Measurements from ENCODE around the gene MED13.

DNA sequence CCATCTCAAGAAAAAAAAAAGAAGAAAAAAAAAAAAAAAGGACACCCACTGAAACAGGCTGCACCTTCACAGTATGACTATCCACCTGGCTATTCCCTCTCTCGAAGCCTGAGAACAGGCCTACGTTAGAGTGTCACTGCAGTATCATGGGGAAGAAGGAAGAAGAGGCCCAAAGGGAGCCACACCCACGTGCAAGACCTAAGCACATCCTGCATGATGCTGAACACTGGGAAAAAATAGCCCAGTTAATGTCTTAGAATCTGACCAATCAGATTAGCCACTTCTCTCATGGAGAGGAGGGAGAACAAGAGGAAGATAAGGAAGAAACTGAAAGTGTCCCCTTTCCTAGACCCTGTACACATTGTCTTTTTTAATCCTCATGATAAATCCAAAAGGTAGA, 19.5 kb upstream of the MED13 start:
- no peak for TF ChIP-seq EGR1 (IDR thresholded peaks at IDR 0.05)
- TF ChIP-seq, protein P1, sequence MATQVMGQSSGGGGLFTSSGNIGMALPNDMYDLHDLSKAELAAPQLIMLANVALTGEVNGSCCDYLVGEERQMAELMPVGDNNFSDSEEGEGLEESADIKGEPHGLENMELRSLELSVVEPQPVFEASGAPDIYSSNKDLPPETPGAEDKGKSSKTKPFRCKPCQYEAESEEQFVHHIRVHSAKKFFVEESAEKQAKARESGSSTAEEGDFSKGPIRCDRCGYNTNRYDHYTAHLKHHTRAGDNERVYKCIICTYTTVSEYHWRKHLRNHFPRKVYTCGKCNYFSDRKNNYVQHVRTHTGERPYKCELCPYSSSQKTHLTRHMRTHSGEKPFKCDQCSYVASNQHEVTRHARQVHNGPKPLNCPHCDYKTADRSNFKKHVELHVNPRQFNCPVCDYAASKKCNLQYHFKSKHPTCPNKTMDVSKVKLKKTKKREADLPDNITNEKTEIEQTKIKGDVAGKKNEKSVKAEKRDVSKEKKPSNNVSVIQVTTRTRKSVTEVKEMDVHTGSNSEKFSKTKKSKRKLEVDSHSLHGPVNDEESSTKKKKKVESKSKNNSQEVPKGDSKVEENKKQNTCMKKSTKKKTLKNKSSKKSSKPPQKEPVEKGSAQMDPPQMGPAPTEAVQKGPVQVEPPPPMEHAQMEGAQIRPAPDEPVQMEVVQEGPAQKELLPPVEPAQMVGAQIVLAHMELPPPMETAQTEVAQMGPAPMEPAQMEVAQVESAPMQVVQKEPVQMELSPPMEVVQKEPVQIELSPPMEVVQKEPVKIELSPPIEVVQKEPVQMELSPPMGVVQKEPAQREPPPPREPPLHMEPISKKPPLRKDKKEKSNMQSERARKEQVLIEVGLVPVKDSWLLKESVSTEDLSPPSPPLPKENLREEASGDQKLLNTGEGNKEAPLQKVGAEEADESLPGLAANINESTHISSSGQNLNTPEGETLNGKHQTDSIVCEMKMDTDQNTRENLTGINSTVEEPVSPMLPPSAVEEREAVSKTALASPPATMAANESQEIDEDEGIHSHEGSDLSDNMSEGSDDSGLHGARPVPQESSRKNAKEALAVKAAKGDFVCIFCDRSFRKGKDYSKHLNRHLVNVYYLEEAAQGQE (IDR thresholded peaks at IDR 0.05; ENCODE audit: low read depth) = no peak
- TF ChIP-seq TEAD4 (IDR thresholded peaks at IDR 0.05) = no peak
- TF ChIP-seq TCF12 (IDR thresholded peaks at IDR 0.05; ENCODE audit: low read depth) = no peak
- TF ChIP-seq, protein P2, sequence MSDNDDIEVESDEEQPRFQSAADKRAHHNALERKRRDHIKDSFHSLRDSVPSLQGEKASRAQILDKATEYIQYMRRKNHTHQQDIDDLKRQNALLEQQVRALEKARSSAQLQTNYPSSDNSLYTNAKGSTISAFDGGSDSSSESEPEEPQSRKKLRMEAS (IDR thresholded peaks at IDR 0.05) = no peak
- no peak for TF ChIP-seq YY1 (IDR thresholded peaks at IDR 0.05; ENCODE audit: low read depth)
- no peak for TF ChIP-seq TAF1 (IDR thresholded peaks at IDR 0.05; ENCODE audit: low read depth)
- no peak for TF ChIP-seq RAD21 (IDR thresholded peaks at IDR 0.05; ENCODE audit: low read depth)
- no peak for TF ChIP-seq EP300 (IDR thresholded peaks at IDR 0.05; ENCODE audit: borderline replicate concordance)
- TF ChIP-seq NFIC (IDR thresholded peaks at IDR 0.05) = no peak
- TF ChIP-seq CEBPB (IDR thresholded peaks at IDR 0.05) = no peak
- TF ChIP-seq, protein P3, sequence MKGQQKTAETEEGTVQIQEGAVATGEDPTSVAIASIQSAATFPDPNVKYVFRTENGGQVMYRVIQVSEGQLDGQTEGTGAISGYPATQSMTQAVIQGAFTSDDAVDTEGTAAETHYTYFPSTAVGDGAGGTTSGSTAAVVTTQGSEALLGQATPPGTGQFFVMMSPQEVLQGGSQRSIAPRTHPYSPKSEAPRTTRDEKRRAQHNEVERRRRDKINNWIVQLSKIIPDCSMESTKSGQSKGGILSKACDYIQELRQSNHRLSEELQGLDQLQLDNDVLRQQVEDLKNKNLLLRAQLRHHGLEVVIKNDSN (IDR thresholded peaks at IDR 0.05) = no peak
- TF ChIP-seq CREB1 (IDR thresholded peaks at IDR 0.05; ENCODE audit: low read depth) = no peak

All from Ishikawa (cell line).